PC-3 (cell line): ENCODE results near the gene IL25. TPM values are rescaled to one million over a fixed set of nuclear protein-coding genes. Genes with fewer than 3 reads are reported as not detected.
"Not testable (repeated sequence)": the region's sequence is repeated elsewhere in the genome, so short reads cannot be mapped to it uniquely, and the experiment has no call there.

Source experiments
- ATAC-seq: fragments of 200-7000 bp; cut with Tn5 transposase; 2 replicates; pipeline ENCODE4 v1.9.1; 2020; ENCODE audit warnings: mild to moderate bottlenecking, moderate library complexity
- BruUV-seq: library from RNA; stranded (reverse); fragments of 400-500 nt; replicated peaks from 2 replicates; lab custom pipeline; 2021; lab: Mats Ljungman, UMichigan
- CTCF ChIA-PET: fragments of 300-600 bp; sonication (Branson Sonifier 250); formaldehyde crosslinking; loops from one replicate; lab custom pipeline; 2022; ENCODE audit warnings: antibody characterized with exemption; lab: Charles Lee
- POLR2A ChIA-PET: fragments of 300-600 bp; sonication (Branson Sonifier 250); formaldehyde crosslinking; loops from one replicate; lab custom pipeline; 2022; ENCODE audit warnings: antibody characterized with exemption; ENCODE audit not compliant: unreplicated experiment; lab: Charles Lee
- DNase-seq: peaks from one replicate; pipeline ENCODE4 v3.0.0-alpha.2; 2015
- H2AFZ ChIP-seq: fragments of 300-600 bp; sonication (generic); 2 replicates; pipeline ENCODE4 v1.6.0; 2016; ENCODE audit warnings: antibody characterized with exemption, low read length
- H3F3A ChIP-seq: fragments of 300-600 bp; sonication (generic); one replicate; pipeline ENCODE4 v1.6.0; 2017; ENCODE audit warnings: antibody characterized with exemption, low read length, control low read depth, mild to moderate bottlenecking; ENCODE audit not compliant: unreplicated experiment
- H3K27ac ChIP-seq: fragments of 300-600 bp; sonication (generic); 2 replicates; pipeline ENCODE4 v1.5.1; 2016; ENCODE audit warnings: mild to moderate bottlenecking, low read length
- H3K27me3 ChIP-seq: fragments of 300-600 bp; sonication (generic); 2 replicates; pipeline ENCODE4 v1.6.1; 2016; ENCODE audit warnings: low read length, mixed read lengths
- H3K36me3 ChIP-seq: fragments of 300-600 bp; sonication (generic); 2 replicates; pipeline ENCODE4 v1.6.1; 2016; ENCODE audit warnings: low read depth, mixed run types, low read length, mixed read lengths
- H3K4me1 ChIP-seq: fragments of 300-600 bp; sonication (generic); 2 replicates; pipeline ENCODE4 v1.5.1; 2016; ENCODE audit warnings: low read length; ENCODE audit not compliant: insufficient read depth
- H3K4me2 ChIP-seq: fragments of 300-600 bp; sonication (generic); 2 replicates; pipeline ENCODE4 v1.6.0; 2016; ENCODE audit warnings: low read length
- H3K4me3 ChIP-seq: fragments of 300-600 bp; sonication (generic); 2 replicates; pipeline ENCODE4 v1.5.1; 2016; ENCODE audit warnings: mild to moderate bottlenecking, low read length, mixed read lengths
- H3K79me2 ChIP-seq: fragments of 300-600 bp; sonication (generic); 2 replicates; pipeline ENCODE4 v1.6.1; 2017; ENCODE audit warnings: low read length, mixed read lengths
- H3K9ac ChIP-seq: fragments of 300-600 bp; sonication (generic); 2 replicates; pipeline ENCODE4 v1.6.0; 2016; ENCODE audit warnings: mild to moderate bottlenecking, low read length
- H3K9me2 ChIP-seq: fragments of 300-600 bp; sonication (generic); replicated peaks from 2 replicates; pipeline ENCODE4 v1.6.1; 2016; ENCODE audit warnings: mixed run types, low read length, mixed read lengths
- H3K9me3 ChIP-seq: fragments of 300-600 bp; sonication (generic); 2 replicates; pipeline ENCODE4 v1.6.1; 2016; ENCODE audit warnings: low read length, mixed read lengths
- H4K20me1 ChIP-seq: fragments of 300-600 bp; sonication (generic); 2 replicates; pipeline ENCODE4 v1.6.1; 2016; ENCODE audit warnings: low read length, mixed read lengths
- CTCF ChIP-seq: fragments of 300-600 bp; sonication (generic); conservative IDR thresholded peaks from 2 replicates; pipeline ENCODE4 v1.5.1; 2017; ENCODE audit warnings: antibody characterized with exemption, low read depth, mild to moderate bottlenecking, low read length
- EZH2 ChIP-seq: fragments of 300-600 bp; sonication (generic); IDR thresholded peaks from one replicate; pipeline ENCODE4 v1.6.1; 2017; ENCODE audit warnings: antibody characterized with exemption, mild to moderate bottlenecking, low read length; ENCODE audit not compliant: unreplicated experiment
- EZH2phosphoT487 ChIP-seq: fragments of 300-600 bp; sonication (generic); IDR thresholded peaks from 2 replicates; pipeline ENCODE4 v1.6.1; 2018; ENCODE audit warnings: mild to moderate bottlenecking, antibody characterized with exemption, low read length, borderline replicate concordance
- intact Hi-C: fragments of 100-400 bp; cut with micrococcal nuclease; formaldehyde crosslinking; loops from 2 replicates; pipeline ENCODE4 v1.9.0; 2023
- total RNA-seq: library from RNA; depleted of rRNA; stranded (reverse); fragments of >200 nt; gene quantifications from 2 replicates; pipeline ENCODE4 v1.2.3, GENCODE V29; 2014

The IL25 gene
- total RNA-seq, 1 experiment from 2014 or later: not detected

GRCh38 chr14:23324993-23325392, 47.6 kb upstream of the IL25 start:
- ATAC-seq: no peak
- TF ChIP-seq EZH2phosphoT487 (no peak), EZH2 (no peak), CTCF (no peak)
- Histone ChIP-seq H4K20me1 (peaks cover 11% of the 10 kb centered on the region; the same call in 1 of the 2 replicates), H3F3A (peaks cover 3% of the 10 kb centered on the region), H3K79me2 (peaks cover 26% of the 10 kb centered on the region), H3K4me2 (no peak overlapping the region), H3K27me3 (no peaks in the 10 kb centered on the region), H3K4me1 (peaks cover 17% of the 10 kb centered on the region), H3K9me3 (no peaks in the 10 kb centered on the region), H2AFZ (no peak overlapping the region), H3K36me3 (peaks cover 29% of the 10 kb centered on the region), H3K27ac (no peak overlapping the region), H3K9me2 (no peaks in the 10 kb centered on the region), H3K4me3 (no peak overlapping the region), H3K9ac (no peak overlapping the region)
- ChIA-PET CTCF (no interaction called here), POLR2A (no interaction called here)
- intact Hi-C loops: loop anchor here (5.0 kb wide), 1 partner anchor 132 kb away; no protein-coding TSS in a partner anchor
- no peak for DNase-seq
- no TSS peak for BruUV-seq

GRCh38 chr14:23325746-23326145, 46.9 kb upstream of the IL25 start:
- ATAC-seq, H2AFZ ChIP-seq, H3K27me3 ChIP-seq, H3K4me3 ChIP-seq, H3K4me1 ChIP-seq, BruUV-seq, H3K9me3 ChIP-seq, H3K9me2 ChIP-seq, H3K9ac ChIP-seq, H3K27ac ChIP-seq, DNase-seq, H3F3A ChIP-seq, H3K4me2 ChIP-seq: not testable (repeated sequence)
- CTCF ChIA-PET: interaction anchor here (0.9 kb wide), 1 partner anchor 61 kb away, joined by 8 read pairs; no protein-coding TSS in a partner anchor
- POLR2A ChIA-PET: interaction anchor here (0.6 kb wide), 1 partner anchor 150 kb away, joined by 3 read pairs; no protein-coding TSS in a partner anchor
- H3K36me3 ChIP-seq: peaks cover 24% of the 10 kb centered on the region
- intact Hi-C loops: loop anchor here (5.0 kb wide), 1 partner anchor 132 kb away; no protein-coding TSS in a partner anchor
- peaks cover 11% of the 10 kb centered on the region; the same call in 1 of the 2 replicates for H4K20me1 ChIP-seq
- H3K79me2 ChIP-seq: peaks cover 26% of the 10 kb centered on the region

GRCh38 chr14:23326491-23327332, 45.9 kb upstream of the IL25 start:
- Histone ChIP-seq H2AFZ (no peak overlapping the region), H3K4me1 (peaks cover 9% of the 10 kb centered on the region), H3K4me3 (no peak overlapping the region), H3K36me3 (peaks cover 24% of the 10 kb centered on the region), H3K9me2 (no peaks in the 10 kb centered on the region), H4K20me1 (peaks cover 11% of the 10 kb centered on the region; the same call in 1 of the 2 replicates), H3K4me2 (no peak overlapping the region), H3K27me3 (no peaks in the 10 kb centered on the region; the same call in 1 of the 2 replicates), H3K9ac (no peak overlapping the region), H3F3A (peaks cover 3% of the 10 kb centered on the region), H3K27ac (no peak overlapping the region), H3K9me3 (no peaks in the 10 kb centered on the region), H3K79me2 (peaks cover 24% of the 10 kb centered on the region)
- BruUV-seq: no TSS peak
- ChIA-PET POLR2A (interaction anchor here (0.6 kb wide), 2 partner anchors 138 to 149 kb away, joined by 3 to 4 read pairs; no protein-coding TSS in a partner anchor), CTCF (interaction anchor here (0.7 to 1.0 kb wide), 3 partner anchors 53 to 128 kb away, joined by 3 to 8 read pairs (median 6); no protein-coding TSS in a partner anchor)
- intact Hi-C loops: loop anchor here (5.0 kb wide), 1 partner anchor 131 kb away; no protein-coding TSS in a partner anchor
- DNase-seq (no peak), ATAC-seq (peak; percentile 25)
- TF ChIP-seq EZH2 (no peak), EZH2phosphoT487 (no peak), CTCF (no peak)
